DOHH2 (cell line): Measurements from ENCODE around the gene SPEM2.

Experiments
- CTCF ChIP-seq: fragments of 200-600 bp; sonication (generic); IDR thresholded peaks from one replicate; pipeline ENCODE4 v1.5.1; 2014; ENCODE audit warnings: antibody characterized with exemption, mild to moderate bottlenecking, low read depth, low read length; ENCODE audit not compliant: poor library complexity, severe bottlenecking
- EZH2phosphoT487 ChIP-seq: fragments of 200-600 bp; sonication (generic); IDR thresholded peaks from 2 replicates; pipeline ENCODE4 v1.6.1; 2017; ENCODE audit warnings: borderline replicate concordance, mild to moderate bottlenecking, antibody characterized with exemption, low read length, moderate library complexity, mixed read lengths

GRCh38 chr17:7432296-7432695 lies 6.9 kb downstream of the SPEM2 start:
- TF ChIP-seq CTCF, result no peak
- no peak for TF ChIP-seq EZH2phosphoT487
